A549 (cell line): ENCODE data around the gene PKN1.

Source experiments
- CHD4 ChIP-seq: fragments of 200-600 bp; sonication (generic); IDR thresholded peaks from 2 replicates; pipeline ENCODE4 v1.6.1; 2016; ENCODE audit warnings: antibody characterized with exemption, mild to moderate bottlenecking, borderline replicate concordance
- CTCF ChIP-seq: fragments of >200 bp; sonication (Bioruptor Twin); formaldehyde crosslinking; IDR thresholded peaks from 3 replicates; pipeline ENCODE4 v1.5.1; 2016
- JUN ChIP-seq, 2 experiments: fragments of >200 bp; sonication (Bioruptor Twin); formaldehyde crosslinking; IDR thresholded peaks; 2 replicates in 1 of 2; 3 replicates in 1 of 2; pipeline ENCODE4 v1.6.1; 2016 to 2017
- KDM1A ChIP-seq: fragments of 200-600 bp; sonication (generic); IDR thresholded peaks from 2 replicates; pipeline ENCODE4 v1.6.1; 2016; ENCODE audit warnings: low read depth, mild to moderate bottlenecking
- MAFK ChIP-seq: fragments of 450-650 bp; IDR thresholded peaks from 2 replicates; pipeline ENCODE4 v1.6.1; 2014; ENCODE audit not compliant: partially characterized antibody
- POLR2A ChIP-seq: IDR thresholded peaks from 2 replicates; pipeline ENCODE4 v1.6.1; 2012; ENCODE audit warnings: mild to moderate bottlenecking, low read length
- REST ChIP-seq: fragments of 200-600 bp; sonication (generic); IDR thresholded peaks from 2 replicates; pipeline ENCODE4 v1.6.1; 2016; ENCODE audit warnings: antibody characterized with exemption, mild to moderate bottlenecking, moderate library complexity
- RNF2 ChIP-seq: fragments of 200-600 bp; sonication (generic); IDR thresholded peaks from 2 replicates; pipeline ENCODE4 v1.6.1; 2016; ENCODE audit warnings: low read depth, mild to moderate bottlenecking, antibody characterized with exemption, moderate library complexity, borderline replicate concordance
- SMC3 ChIP-seq: fragments of >200 bp; sonication (Bioruptor Twin); formaldehyde crosslinking; IDR thresholded peaks from 3 replicates; pipeline ENCODE4 v1.6.1; 2018; ENCODE audit warnings: inconsistent platforms

- TF ChIP-seq POLR2A (no peak), CTCF (no peak), RNF2 (no peak), SMC3 (no peak), MAFK (no peak), CHD4 (no peak), REST (no peak), KDM1A (no peak), JUN (IDR thresholded peaks at IDR 0.05) (no peak)
These were observed 6.9 kb downstream of the PKN1 start for GRCh38 chr19:14440049-14440448.
